K562 (cell line): Measurements from ENCODE around the gene CPNE9. TPM values are rescaled to one million over a fixed set of nuclear protein-coding genes. Genes with fewer than 3 reads are reported as not detected.
A peak's percentile ranks its signal among the peaks of the same experiment; 100 is the strongest.

Experiments used
- ATAC-seq: fragments of 200-7000 bp; cut with Tn5 transposase; 3 replicates; pipeline ENCODE4 v1.9.1; 2020; ENCODE audit warnings: moderate library complexity
- BruUV-seq: library from RNA; stranded (reverse); fragments of 400-500 nt; replicated peaks from 2 replicates; lab custom pipeline; 2021; lab: Mats Ljungman, UMichigan
- CTCF ChIA-PET: fragments of 300-600 bp; formaldehyde crosslinking; extraction: SDS; loops from one replicate; lab custom pipeline; 2021; ENCODE audit warnings: low intra/inter-chr PET ratio; lab: Yijun Ruan, JAX
- POLR2A ChIA-PET: fragments of 300-600, 350-650 bp; sonication (Branson Sonifier 250); formaldehyde crosslinking; extraction: SDS; loops from one replicate; lab custom pipeline; 2021; ENCODE audit warnings: antibody characterized with exemption, inconsistent platforms; lab: Yijun Ruan, JAX
- DNase-seq, 4 experiments: peaks; one replicate each; pipeline versions ENCODE4 v3.0.0 to v3.0.0-alpha.2; 2011 to 2018; ENCODE audit warnings: low spot score in 3 of 4, mixed read lengths in 3 of 4; ENCODE audit errors: extremely low read depth in 1 of 4
- FAIRE-seq: peaks from 2 replicates; lab custom pipeline; 2011; peaks lifted over from hg19 to GRCh38; lab: Jason Lieb, UNC
- H2AFZ ChIP-seq: 2 replicates; pipeline ENCODE4 v1.6.0; 2011; ENCODE audit warnings: low read depth, low read length, control low read depth, inconsistent platforms
- H3K27ac ChIP-seq: fragments of 200-600 bp; 3 replicates; pipeline ENCODE4 v1.8.0; 2011; ENCODE audit warnings: low read depth, mild to moderate bottlenecking, control low read depth, inconsistent platforms, low read length, moderate library complexity, mixed read lengths; ENCODE audit errors: extremely low read depth
- H3K27me3 ChIP-seq, 2 experiments: fragments of 300-600 bp in 1 of 2; 2 replicates in 1 of 2; 3 replicates in 1 of 2; pipeline versions ENCODE4 v1.6.0 to v1.8.0; 2011; ENCODE audit warnings: inconsistent platforms in 2 of 2, low read length in 2 of 2, mild to moderate bottlenecking in 1 of 2, mixed read lengths in 1 of 2, moderate library complexity in 1 of 2; ENCODE audit not compliant: control insufficient read depth in 2 of 2, insufficient read depth in 2 of 2
- H3K36me3 ChIP-seq: fragments of 300-600 bp; 3 replicates; pipeline ENCODE4 v1.8.0; 2011; ENCODE audit warnings: mild to moderate bottlenecking, low read length, inconsistent platforms; ENCODE audit not compliant: control insufficient read depth, insufficient read depth
- H3K4me1 ChIP-seq, 2 experiments: fragments of 200-600 bp in 1 of 2; replicated peaks in 1 of 2; 2 replicates in 1 of 2; 3 replicates in 1 of 2; pipeline versions ENCODE4 v1.5.1 to v1.8.0; 2011; ENCODE audit warnings: inconsistent platforms in 2 of 2, low read length in 2 of 2, mild to moderate bottlenecking in 1 of 2, mixed read lengths in 1 of 2, moderate library complexity in 1 of 2; ENCODE audit not compliant: control insufficient read depth in 2 of 2, insufficient read depth in 2 of 2
- H3K4me2 ChIP-seq: 2 replicates; pipeline ENCODE4 v1.6.1; 2011; ENCODE audit warnings: low read length, control low read depth, inconsistent platforms, mixed read lengths; ENCODE audit not compliant: insufficient read depth
- H3K4me3 ChIP-seq: fragments of 200-600 bp; sonication (generic), shearing (Covaris generic); 2 replicates; pipeline ENCODE4 v1.5.1; 2016; ENCODE audit warnings: control low read depth, inconsistent platforms
- H3K79me2 ChIP-seq: fragments of 200-600 bp; 3 replicates; pipeline ENCODE4 v1.8.0; 2011; ENCODE audit warnings: low read length, inconsistent platforms; ENCODE audit not compliant: control insufficient read depth, insufficient read depth
- H3K9ac ChIP-seq, 2 experiments: 2 replicates each; pipeline versions ENCODE4 v1.6.0 to v1.6.1; 2011; ENCODE audit warnings: low read depth in 2 of 2, low read length in 2 of 2, control low read depth in 1 of 2, inconsistent platforms in 1 of 2, mild to moderate bottlenecking in 1 of 2, mixed read lengths in 1 of 2; ENCODE audit not compliant: insufficient read depth in 1 of 2
- H3K9me1 ChIP-seq: one replicate; pipeline ENCODE4 v1.6.0; 2011; ENCODE audit warnings: inconsistent platforms, mild to moderate bottlenecking, low read length, moderate library complexity; ENCODE audit not compliant: control insufficient read depth, insufficient read depth
- H3K9me3 ChIP-seq: replicated peaks from 2 replicates; pipeline ENCODE4 v1.5.1; 2011; ENCODE audit warnings: low read depth, low read length, inconsistent platforms; ENCODE audit not compliant: control insufficient read depth, insufficient read depth
- H4K20me1 ChIP-seq: replicated peaks from 2 replicates; pipeline ENCODE4 v1.6.1; 2011; ENCODE audit warnings: low read length, inconsistent platforms, mixed read lengths; ENCODE audit not compliant: control insufficient read depth, insufficient read depth
- BACH1 ChIP-seq: fragments of 200-800 bp; sonication (Bioruptor generic); IDR thresholded peaks from 2 replicates; pipeline ENCODE4 v1.6.1; 2016; ENCODE audit warnings: missing genetic modification characterization, missing compliant biosample characterization
- CHD4 ChIP-seq: fragments of 200-600 bp; sonication (generic); IDR thresholded peaks from 3 replicates; pipeline ENCODE4 v1.6.1; 2012; ENCODE audit warnings: low read depth, mild to moderate bottlenecking, mixed read lengths, low read length, inconsistent platforms; ENCODE audit not compliant: insufficient read depth, insufficient replicate concordance, poor library complexity, severe bottlenecking
- DMBX1 ChIP-seq: fragments of 250-450 bp; sonication (Bioruptor Pico); IDR thresholded peaks from 2 replicates; pipeline ENCODE4 v1.8.0; 2022; ENCODE audit warnings: inconsistent platforms, mild to moderate bottlenecking, moderate library complexity, borderline replicate concordance
- ESRRA ChIP-seq: fragments of 450-650 bp; IDR thresholded peaks from 2 replicates; pipeline ENCODE4 v1.6.1; 2014; ENCODE audit warnings: low read depth, mild to moderate bottlenecking, moderate library complexity, borderline replicate concordance
- HDAC3 ChIP-seq: fragments of 450-650 bp; IDR thresholded peaks from 2 replicates; pipeline ENCODE4 v1.6.1; 2018; ENCODE audit warnings: borderline replicate concordance, mild to moderate bottlenecking, moderate library complexity; ENCODE audit not compliant: partially characterized antibody
- KLF10 ChIP-seq: fragments of 250-450 bp; sonication (Bioruptor Pico); IDR thresholded peaks from 2 replicates; pipeline ENCODE4 v1.6.1; 2021; ENCODE audit warnings: matching md5 sums
- MED1 ChIP-seq: sonication (generic); formaldehyde crosslinking; IDR thresholded peaks from 2 replicates; pipeline ENCODE4 v1.8.1; 2023; ENCODE audit warnings: missing genetic modification reagents, borderline replicate concordance
- MYBL2 ChIP-seq, 2 experiments: fragments of 450-650 bp in 1 of 2; sonication (generic) in 1 of 2; formaldehyde crosslinking in 1 of 2; IDR thresholded peaks; 2 replicates each; pipeline versions ENCODE4 v1.6.1 to v1.8.1; 2017 to 2022; ENCODE audit warnings: borderline replicate concordance in 1 of 2, inconsistent platforms in 1 of 2, low read depth in 1 of 2, mild to moderate bottlenecking in 1 of 2, missing genetic modification reagents in 1 of 2, moderate library complexity in 1 of 2
- POLR2A ChIP-seq: fragments of 450-650 bp; conservative IDR thresholded peaks from 2 replicates; pipeline ENCODE4 v1.6.1; 2016
- POLR2AphosphoS2 ChIP-seq: IDR thresholded peaks from 2 replicates; pipeline ENCODE4 v1.6.1; 2012; ENCODE audit warnings: low read length, improper control_type of control experiment
- SREBF2 ChIP-seq: sonication (generic); formaldehyde crosslinking; IDR thresholded peaks from 2 replicates; pipeline ENCODE4 v1.4.0; 2020; ENCODE audit warnings: mild to moderate bottlenecking, missing genetic modification reagents
- SRSF7 ChIP-seq: fragments of 200-400 bp; formaldehyde crosslinking; optimal IDR thresholded peaks from 2 replicates; pipeline ENCODE3; 2017; ENCODE audit warnings: mild to moderate bottlenecking, low read depth, low read length
- XRCC4 ChIP-seq: IDR thresholded peaks from one replicate; pipeline ENCODE4 v1.6.1; 2011; ENCODE audit not compliant: insufficient read depth, insufficient read length; ENCODE audit errors: extremely low read depth
- ZKSCAN3 ChIP-seq: fragments of 250-450 bp; sonication (Bioruptor Pico); IDR thresholded peaks from 2 replicates; pipeline ENCODE4 v1.4.0; 2020
- ZNF140 ChIP-seq: fragments of 250-450 bp; sonication (Bioruptor Pico); IDR thresholded peaks from 2 replicates; pipeline ENCODE4 v1.8.0; 2021; ENCODE audit warnings: moderate library complexity, mild to moderate bottlenecking, inconsistent platforms
- WGBS: fragments of 100-300 bp; shearing (Covaris generic); methylation state at CpG from one replicate; pipeline ENCODE4 v1.1.6; 2016; ENCODE audit warnings: low coverage, mixed read lengths; ENCODE audit not compliant: insufficient coverage; ENCODE audit errors: missing lambda C conversion rate; 5-methylcytosine and 5-hydroxymethylcytosine counted together
- in situ Hi-C: fragments of 300-500 bp; cut with MboI; formaldehyde crosslinking; loops from 4 replicates; pipeline ENCODE4 v1.15.0; 2018; ENCODE audit warnings: inconsistent platforms, mixed read lengths
- intact Hi-C: fragments of 100-400 bp; cut with micrococcal nuclease; formaldehyde crosslinking; loops from 2 replicates; pipeline ENCODE4 v1.14.2; 2022
- polyA plus RNA-seq, 8 experiments: library from polyadenylated mRNA; depleted of rRNA in 4 of 8; stranded (reverse) in 5 of 8; unstranded in 3 of 8; fragments of >200 nt; fragmentation: Nextera tagmentation in 2 of 8; fragmentation: Illumina TruSeq in 1 of 8; extraction: Ambion mirVana in 2 of 8; extraction: Trizol in 1 of 8; gene quantifications; 2 replicates each; pipeline versions ENCODE4 v1.2.1 to v1.2.3, GENCODE V29; 2011 to 2014; ENCODE audit warnings: inconsistent platforms in 1 of 8, missing spikeins in 1 of 8
- total RNA-seq, 7 experiments: library from RNA; depleted of rRNA in 6 of 7; stranded (reverse); fragments of >200 nt in 6 of 7; fragmentation: Illumina TruSeq in 2 of 7; extraction: Trizol in 2 of 7; gene quantifications; 2 replicates each; pipeline versions ENCODE4 v1.2.1 to v1.2.3, GENCODE V29; 2011 to 2021; ENCODE audit warnings: low replicate concordance in 1 of 7
- TF ChIP-seq, protein P1 (sequence below), 3 experiments: fragments of 200-800 bp in 1 of 3; fragments of 250-450 bp in 1 of 3; fragments of 450-650 bp in 1 of 3; sonication (Bioruptor Pico) in 1 of 3; sonication (Bioruptor generic) in 1 of 3; formaldehyde crosslinking in 1 of 3; IDR thresholded peaks; 2 replicates each; pipeline versions ENCODE4 v1.6.1 to v1.8.0; 2016 to 2022; ENCODE audit warnings: mild to moderate bottlenecking in 2 of 3, missing genetic modification characterization in 2 of 3, missing compliant biosample characterization in 1 of 3, moderate library complexity in 1 of 3
- TF ChIP-seq, protein P2 (sequence below): fragments of 250-450 bp; sonication (Bioruptor Pico); IDR thresholded peaks from 2 replicates; pipeline ENCODE4 v1.8.0; 2021; ENCODE audit warnings: moderate library complexity, mild to moderate bottlenecking, inconsistent platforms

Gene CPNE9
- total and polyA plus RNA-seq, 9 of the 15 experiments (the other 6 are each of a cell fraction or from before 2014, with no cell fraction given): 0.22 to 0.56 (median 0.29) TPM; not detected in 3

DNA sequence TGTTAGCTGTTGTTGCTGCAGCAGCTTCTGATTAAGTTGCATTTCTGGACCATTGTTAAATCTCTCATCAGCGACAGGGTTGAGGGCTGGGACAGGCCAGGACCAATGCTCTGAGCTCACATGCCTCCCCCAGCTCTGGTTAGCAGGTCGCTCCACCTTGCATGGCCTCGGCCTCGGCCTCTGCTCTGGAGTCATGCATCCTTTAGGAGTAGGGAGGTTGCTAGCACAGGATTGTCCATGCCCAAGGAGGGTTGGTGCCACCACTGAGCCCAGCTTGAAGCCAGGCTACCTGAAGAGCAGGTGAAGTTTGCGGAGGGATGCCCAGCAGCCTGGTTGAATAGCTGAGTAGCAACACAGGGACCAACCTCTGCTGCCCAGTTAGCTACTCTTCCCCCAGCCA lies 11.2 kb upstream of the CPNE9 start:
- Histone ChIP-seq H3K79me2 (no peaks in the 10 kb centered on the region), H3K9ac (peak overlapping the region in 1 of 2 experiments; percentile 74; a peak in 2 of 4 replicates), H3K4me3 (no peak overlapping the region), H3K9me1 (peaks cover 3% of the 10 kb centered on the region)
- 84% methylated on average over 5 of the region's 5 CpGs for WGBS
- ATAC-seq: no peak
- TF ChIP-seq BACH1 (tag): no peak
- TF ChIP-seq KLF10 (CRISPR knock-in tag): no peak
- TF ChIP-seq XRCC4: no peak
- no peak for TF ChIP-seq SREBF2
- no peak for TF ChIP-seq POLR2A
- TF ChIP-seq ESRRA: no peak
- TF ChIP-seq ZNF140 (CRISPR knock-in tag): no peak
- TF ChIP-seq MYBL2 (IDR thresholded peaks at IDR 0.05; ENCODE audit: low read depth): no peak
- TF ChIP-seq MYBL2 (CRISPR knock-in tag; IDR thresholded peaks at IDR 0.05; ENCODE audit: borderline replicate concordance): no peak
- TF ChIP-seq CHD4: no peak
- TF ChIP-seq HDAC3: no peak
- no peak for TF ChIP-seq DMBX1 (CRISPR knock-in tag)
- no peak for TF ChIP-seq SRSF7
- TF ChIP-seq, protein P1, sequence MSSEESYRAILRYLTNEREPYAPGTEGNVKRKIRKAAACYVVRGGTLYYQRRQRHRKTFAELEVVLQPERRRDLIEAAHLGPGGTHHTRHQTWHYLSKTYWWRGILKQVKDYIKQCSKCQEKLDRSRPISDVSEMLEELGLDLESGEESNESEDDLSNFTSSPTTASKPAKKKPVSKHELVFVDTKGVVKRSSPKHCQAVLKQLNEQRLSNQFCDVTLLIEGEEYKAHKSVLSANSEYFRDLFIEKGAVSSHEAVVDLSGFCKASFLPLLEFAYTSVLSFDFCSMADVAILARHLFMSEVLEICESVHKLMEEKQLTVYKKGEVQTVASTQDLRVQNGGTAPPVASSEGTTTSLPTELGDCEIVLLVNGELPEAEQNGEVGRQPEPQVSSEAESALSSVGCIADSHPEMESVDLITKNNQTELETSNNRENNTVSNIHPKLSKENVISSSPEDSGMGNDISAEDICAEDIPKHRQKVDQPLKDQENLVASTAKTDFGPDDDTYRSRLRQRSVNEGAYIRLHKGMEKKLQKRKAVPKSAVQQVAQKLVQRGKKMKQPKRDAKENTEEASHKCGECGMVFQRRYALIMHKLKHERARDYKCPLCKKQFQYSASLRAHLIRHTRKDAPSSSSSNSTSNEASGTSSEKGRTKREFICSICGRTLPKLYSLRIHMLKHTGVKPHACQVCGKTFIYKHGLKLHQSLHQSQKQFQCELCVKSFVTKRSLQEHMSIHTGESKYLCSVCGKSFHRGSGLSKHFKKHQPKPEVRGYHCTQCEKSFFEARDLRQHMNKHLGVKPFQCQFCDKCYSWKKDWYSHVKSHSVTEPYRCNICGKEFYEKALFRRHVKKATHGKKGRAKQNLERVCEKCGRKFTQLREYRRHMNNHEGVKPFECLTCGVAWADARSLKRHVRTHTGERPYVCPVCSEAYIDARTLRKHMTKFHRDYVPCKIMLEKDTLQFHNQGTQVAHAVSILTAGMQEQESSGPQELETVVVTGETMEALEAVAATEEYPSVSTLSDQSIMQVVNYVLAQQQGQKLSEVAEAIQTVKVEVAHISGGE (CRISPR knock-in tag; IDR thresholded peaks at IDR 0.05): no peak
- no peak for TF ChIP-seq MED1 (CRISPR knock-in tag)
- TF ChIP-seq POLR2AphosphoS2: no peak
- TF ChIP-seq ZKSCAN3 (CRISPR knock-in tag): no peak
- TF ChIP-seq, protein P2, sequence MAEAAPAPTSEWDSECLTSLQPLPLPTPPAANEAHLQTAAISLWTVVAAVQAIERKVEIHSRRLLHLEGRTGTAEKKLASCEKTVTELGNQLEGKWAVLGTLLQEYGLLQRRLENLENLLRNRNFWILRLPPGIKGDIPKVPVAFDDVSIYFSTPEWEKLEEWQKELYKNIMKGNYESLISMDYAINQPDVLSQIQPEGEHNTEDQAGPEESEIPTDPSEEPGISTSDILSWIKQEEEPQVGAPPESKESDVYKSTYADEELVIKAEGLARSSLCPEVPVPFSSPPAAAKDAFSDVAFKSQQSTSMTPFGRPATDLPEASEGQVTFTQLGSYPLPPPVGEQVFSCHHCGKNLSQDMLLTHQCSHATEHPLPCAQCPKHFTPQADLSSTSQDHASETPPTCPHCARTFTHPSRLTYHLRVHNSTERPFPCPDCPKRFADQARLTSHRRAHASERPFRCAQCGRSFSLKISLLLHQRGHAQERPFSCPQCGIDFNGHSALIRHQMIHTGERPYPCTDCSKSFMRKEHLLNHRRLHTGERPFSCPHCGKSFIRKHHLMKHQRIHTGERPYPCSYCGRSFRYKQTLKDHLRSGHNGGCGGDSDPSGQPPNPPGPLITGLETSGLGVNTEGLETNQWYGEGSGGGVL: no peak
- TF ChIP-seq, all 486 proteins: peak for 0
- Histone ChIP-seq H3K36me3 (peaks cover 87% of the 10 kb centered on the region; the same call in 2 of the 3 replicates), H4K20me1 (0 out of 2 replicates have a peak, but pooled peaks cover 5% of the 10 kb centered on the region), H3K4me2 (no peak overlapping the region), H2AFZ (no peak overlapping the region), H3K9me3 (no peaks in the 10 kb centered on the region), H3K27me3 (no peaks in the 10 kb centered on the region), H3K27ac (no peak overlapping the region), H3K4me1 (peaks cover 20 to 26% of the 10 kb centered on the region in 2 experiments; a peak in 4 of 5 replicates)
- CTCF ChIA-PET: no interaction called here
- in situ Hi-C loops (no loop called here), intact Hi-C loops (no loop called here)
- no peak for DNase-seq
- POLR2A ChIA-PET: interaction anchor here (0.6 to 2.3 kb wide), 8 partner anchors 9 to 188 kb away, joined by 3 to 12 read pairs (median 4); no protein-coding TSS in a partner anchor
- no TSS peak for BruUV-seq
- no peak for FAIRE-seq
